ENCODE measurements around the gene HTRA3. TPM values are rescaled to one million over a fixed set of nuclear protein-coding genes. Genes with fewer than 3 reads are reported as not detected.
A peak's percentile ranks its signal among the peaks of the same experiment; 100 is the strongest.

Gene HTRA3
- total and polyA plus RNA-seq, 7 donors: 7.2 to 26.4 (median 14.0) TPM

- intact Hi-C loops (cut with DNase I): loop anchor here in 1 of 2 donors (5.0 kb wide), 1 partner anchor 57 kb away; no protein-coding TSS in a partner anchor
- Histone ChIP-seq H3K4me3 (no peak overlapping the region), H3K27ac (no peak overlapping the region), H3K9me3 (no peaks in the 10 kb centered on the region), H3K36me3 (ENCODE audit: insufficient read depth in 1 of 2, low read depth in 1 of 2) (no peaks in the 10 kb centered on the region), H3K27me3 (ENCODE audit: insufficient read depth in 3 of 3, low read length in 2 of 3) (no peaks in the 10 kb centered on the region), H3K4me1 (peaks cover 15% of the 10 kb centered on the region)
- ATAC-seq: no peak
- no peak for TF ChIP-seq CTCF (IDR thresholded peaks at IDR 0.05)
- DNase-seq: no peak
- WGBS, 3 donors: 60 to 71% (median 65%) methylated on average over 13 of the region's 13 CpGs
Measured at GRCh38 chr4:8334786-8335460, 65.4 kb downstream of the HTRA3 start.

- Histone ChIP-seq H3K9me3 (no peaks in the 10 kb centered on the region), H3K4me1 (peaks cover 13% of the 10 kb centered on the region), H3K27ac (no peak overlapping the region), H3K27me3 (ENCODE audit: insufficient read depth in 3 of 3, low read length in 2 of 3) (no peaks in the 10 kb centered on the region), H3K4me3 (no peak overlapping the region), H3K36me3 (ENCODE audit: insufficient read depth in 1 of 2, low read depth in 1 of 2) (no peaks in the 10 kb centered on the region)
- WGBS, 3 donors: 94 to 98% (median 95%) methylated on average over 2 of the region's 2 CpGs
- no peak for DNase-seq
- no peak for TF ChIP-seq CTCF (IDR thresholded peaks at IDR 0.05)
- no peak for ATAC-seq
- intact Hi-C loops (cut with DNase I): no loop called here
Measured at GRCh38 chr4:8335848-8336247, 66.3 kb downstream of the HTRA3 start.

- Histone ChIP-seq H3K27me3 (ENCODE audit: insufficient read depth in 3 of 3, low read length in 2 of 3) (no peaks in the 10 kb centered on the region), H3K4me3 (no peak overlapping the region), H3K4me1 (peaks cover 13% of the 10 kb centered on the region), H3K27ac (no peak overlapping the region), H3K9me3 (no peaks in the 10 kb centered on the region), H3K36me3 (ENCODE audit: insufficient read depth in 1 of 2, low read depth in 1 of 2) (no peaks in the 10 kb centered on the region)
- no peak for TF ChIP-seq CTCF (IDR thresholded peaks at IDR 0.05)
- ATAC-seq (peak in 2 of 4 donors; percentile 58 to 66), DNase-seq (no peak)
- intact Hi-C loops (cut with DNase I): no loop called here
- 85 to 89% (median 87%) methylated on average over 7 of the region's 7 CpGs for WGBS, 3 donors
Measured at GRCh38 chr4:8336412-8337075, 67.0 kb downstream of the HTRA3 start.

- no peak overlapping the region for H3K4me3 ChIP-seq
- no peak for TF ChIP-seq CTCF (IDR thresholded peaks at IDR 0.05)
- DNase-seq: no peak
- H3K27me3 ChIP-seq (ENCODE audit: insufficient read depth in 3 of 3, low read length in 2 of 3): no peaks in the 10 kb centered on the region
- no peaks in the 10 kb centered on the region for H3K36me3 ChIP-seq (ENCODE audit: insufficient read depth in 1 of 2, low read depth in 1 of 2)
- intact Hi-C loops (cut with DNase I): no loop called here
- H3K27ac ChIP-seq: no peak overlapping the region
- no peaks in the 10 kb centered on the region for H3K9me3 ChIP-seq
- H3K4me1 ChIP-seq: peaks cover 19% of the 10 kb centered on the region
- ATAC-seq: no peak
- WGBS, 3 donors: 68 to 69% (median 69%) methylated on average over 4 of the region's 4 CpGs
Measured at GRCh38 chr4:8338351-8338961, 68.9 kb downstream of the HTRA3 start.

Measured in psoas muscle (tissue), 8 donors.